Prostate gland (tissue), 2 donors: ENCODE measurements around the gene ANLN. TPM values are rescaled to one million over a fixed set of nuclear protein-coding genes. Genes with fewer than 3 reads are reported as not detected.

Source experiments
- DNase-seq: peaks from one replicate; pipeline ENCODE4 v3.0.0-alpha.2; 2019; ENCODE audit warnings: low spot score
- H3K27ac ChIP-seq, 2 donors: fragments of 200-600 bp; sonication (generic); 2 replicates each; pipeline ENCODE4 v1.5.1; 2017 to 2019
- H3K27me3 ChIP-seq: fragments of 200-600 bp; sonication (generic); replicated peaks from 2 replicates; pipeline ENCODE4 v1.5.1; 2019; ENCODE audit not compliant: insufficient read depth
- H3K36me3 ChIP-seq, 2 donors: fragments of 200-600 bp; sonication (generic); 1 replicate in 1 of 2; 2 replicates in 1 of 2; pipeline versions ENCODE4 v1.5.1 to v1.8.1; 2017 to 2019
- H3K4me1 ChIP-seq: fragments of 200-600 bp; sonication (generic); replicated peaks from 2 replicates; pipeline ENCODE4 v1.5.1; 2019
- H3K4me3 ChIP-seq, 2 donors: fragments of 200-600 bp; sonication (generic); 2 replicates each; pipeline ENCODE4 v1.5.1; 2017 to 2019
- H3K9me3 ChIP-seq: fragments of 200-600 bp; sonication (generic); 2 replicates; pipeline ENCODE4 v1.5.1; 2017
- CTCF ChIP-seq, 4 experiments: fragments of 200-600 bp in 2 of 4; fragments of 450-650 bp in 2 of 4; sonication (generic) in 2 of 4; IDR thresholded peaks; 1 replicate in 3 of 4; 2 replicates in 1 of 4; pipeline ENCODE4 v1.5.1; 2016 to 2019; ENCODE audit warnings: antibody characterized with exemption in 4 of 4, mild to moderate bottlenecking in 2 of 4, moderate library complexity in 2 of 4
- POLR2A ChIP-seq: fragments of 450-650 bp; IDR thresholded peaks from one replicate; pipeline ENCODE4 v1.6.1; 2016; ENCODE audit warnings: antibody characterized with exemption, mild to moderate bottlenecking
- POLR2AphosphoS5 ChIP-seq: sonication (generic); formaldehyde crosslinking; IDR thresholded peaks from one replicate; pipeline ENCODE4 v1.6.1; 2017; ENCODE audit warnings: antibody characterized with exemption
- WGBS: methylation state at CpG from one replicate; pipeline ENCODE4 v1.1.5; 2018; 5-methylcytosine and 5-hydroxymethylcytosine counted together
- intact Hi-C: fragments of 100-400 bp; cut with DNase I; formaldehyde crosslinking; loops from one replicate; pipeline ENCODE4 v1.14.2; 2022
- total RNA-seq, 2 donors: library from RNA; depleted of rRNA; stranded (reverse); fragments of >200 nt; gene quantifications; one replicate each; pipeline ENCODE4 v1.1.0, GENCODE V29; 2016

Gene ANLN
- total RNA-seq, 2 donors from 2014 or later, result 9.9 to 13.6 TPM

DNA sequence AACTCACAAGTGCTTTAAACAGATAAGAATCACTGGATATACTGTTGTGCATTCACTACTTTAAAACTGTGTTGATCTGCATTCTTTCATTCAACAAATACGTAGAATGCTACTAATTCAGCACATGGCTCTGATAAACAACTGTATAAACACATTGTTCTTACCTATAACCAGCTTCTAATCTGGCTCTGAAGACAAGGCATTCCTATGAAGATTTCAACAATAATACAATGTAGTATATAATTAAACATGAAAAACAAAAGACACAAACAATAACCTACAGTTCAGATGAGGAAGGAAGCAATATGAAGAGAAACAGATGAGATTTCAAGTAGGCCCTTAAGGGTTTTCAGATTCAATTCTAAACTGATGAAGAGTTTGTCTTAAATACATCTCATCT is 31.1 kb upstream of the ANLN start:
- Histone ChIP-seq H3K27ac (no peak overlapping the region), H3K27me3 (no peaks in the 10 kb centered on the region), H3K9me3 (no peaks in the 10 kb centered on the region), H3K36me3 (no peaks in the 10 kb centered on the region), H3K4me3 (no peak overlapping the region), H3K4me1 (no peaks in the 10 kb centered on the region)
- intact Hi-C loops, result no loop called here
- no peak for TF ChIP-seq POLR2AphosphoS5
- TF ChIP-seq CTCF (IDR thresholded peaks at IDR 0.05), result no peak
- no peak for TF ChIP-seq POLR2A
- WGBS, result 95% methylated on average over 1 of the region's 1 CpG
- no peak for DNase-seq

DNA sequence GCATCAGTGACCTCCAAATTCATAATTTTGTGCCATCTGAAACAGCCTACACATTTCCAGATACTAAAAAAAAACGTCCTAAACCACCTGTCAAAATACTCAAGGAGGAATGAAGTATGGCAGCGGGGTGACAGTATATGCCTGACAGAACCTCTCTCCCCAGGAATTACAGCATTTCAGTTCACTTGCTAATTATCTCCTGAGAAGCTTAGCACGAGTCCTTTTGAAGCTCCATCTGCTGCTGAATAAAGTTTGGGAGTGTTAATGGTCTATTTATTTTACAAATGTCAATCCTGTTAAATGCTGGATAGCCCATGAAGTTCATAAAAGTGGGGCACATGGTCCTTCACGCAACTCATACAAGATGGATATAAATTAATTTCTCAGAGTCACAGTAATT is 29.4 kb upstream of the ANLN start:
- H3K27ac ChIP-seq, result no peak overlapping the region
- H3K27me3 ChIP-seq, result no peaks in the 10 kb centered on the region
- intact Hi-C loops, result no loop called here
- TF ChIP-seq POLR2AphosphoS5 (no peak), CTCF (IDR thresholded peaks at IDR 0.05) (no peak), POLR2A (no peak)
- H3K9me3 ChIP-seq, result no peaks in the 10 kb centered on the region
- WGBS, result 64% methylated on average over 4 of the region's 4 CpGs
- H3K4me1 ChIP-seq, result no peaks in the 10 kb centered on the region
- no peak for DNase-seq
- no peak overlapping the region for H3K4me3 ChIP-seq
- H3K36me3 ChIP-seq, result no peaks in the 10 kb centered on the region

GRCh38 chr7:36361227-36361626 is 28.4 kb upstream of the ANLN start:
- H3K27me3 ChIP-seq, result no peaks in the 10 kb centered on the region
- H3K4me3 ChIP-seq, result no peak overlapping the region
- no peak overlapping the region for H3K27ac ChIP-seq
- 91% methylated on average over 4 of the region's 4 CpGs for whole genome bisulfite sequencing
- intact Hi-C loops, result no loop called here
- H3K36me3 ChIP-seq, result no peaks in the 10 kb centered on the region
- DNase-seq, result no peak
- TF ChIP-seq POLR2AphosphoS5, result no peak
- TF ChIP-seq CTCF (IDR thresholded peaks at IDR 0.05), result no peak
- TF ChIP-seq POLR2A, result no peak
- H3K4me1 ChIP-seq, result no peaks in the 10 kb centered on the region
- no peaks in the 10 kb centered on the region for H3K9me3 ChIP-seq

DNA sequence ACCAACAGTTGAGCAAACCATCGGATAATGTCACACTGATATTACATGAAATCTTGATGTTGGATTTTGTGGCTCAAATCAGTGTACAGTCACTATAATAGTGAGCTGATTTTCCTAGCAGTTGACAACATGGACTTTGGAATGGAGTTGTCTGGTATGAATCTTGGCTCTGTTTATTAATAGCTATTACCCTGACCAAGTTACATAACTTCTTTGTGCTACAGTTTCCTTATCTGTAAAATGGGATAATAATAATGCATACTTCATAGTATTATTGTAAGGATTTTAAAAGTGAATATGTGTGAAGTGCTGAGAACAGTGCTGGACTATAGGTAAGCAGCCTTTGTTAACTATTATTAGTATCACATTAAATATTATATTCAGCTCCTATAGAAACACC is 26.1 kb upstream of the ANLN start:
- WGBS, result 92% methylated on average over 1 of the region's 1 CpG
- H3K36me3 ChIP-seq, result no peaks in the 10 kb centered on the region
- H3K27ac ChIP-seq, result no peak overlapping the region

More for the DNA sequence above, 26.1 kb upstream of the ANLN start:
- no peaks in the 10 kb centered on the region for H3K9me3 ChIP-seq
- intact Hi-C loops, result no loop called here
- no peak for DNase-seq
- H3K4me1 ChIP-seq, result no peaks in the 10 kb centered on the region
- H3K27me3 ChIP-seq, result no peaks in the 10 kb centered on the region
- no peak overlapping the region for H3K4me3 ChIP-seq
- TF ChIP-seq POLR2AphosphoS5, result no peak
- TF ChIP-seq POLR2A, result no peak
- no peak for TF ChIP-seq CTCF (IDR thresholded peaks at IDR 0.05)
